ENCODE results near the gene QKI.

Gene QKI

DNA sequence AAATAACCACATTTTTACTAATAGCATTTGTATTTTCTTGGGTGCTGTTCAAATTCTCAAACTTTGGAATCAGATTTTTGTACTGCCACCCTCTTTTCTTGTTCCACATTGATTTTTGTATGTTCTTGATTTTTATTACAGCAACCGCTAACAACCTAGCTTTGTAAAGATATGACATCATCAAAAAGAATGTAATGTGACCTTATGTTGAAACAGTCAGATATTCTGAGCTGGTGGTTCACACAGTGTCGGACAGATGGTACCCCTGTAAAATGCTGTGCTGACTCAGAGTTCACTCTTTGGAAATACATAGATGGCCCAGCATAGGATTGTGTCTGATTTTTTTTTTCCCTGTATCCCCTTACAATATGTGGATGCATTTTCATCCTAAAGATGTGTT is 118.9 kb downstream of the QKI start:
- no peak for DNase-seq (ENCODE audit: low spot score)

DNA sequence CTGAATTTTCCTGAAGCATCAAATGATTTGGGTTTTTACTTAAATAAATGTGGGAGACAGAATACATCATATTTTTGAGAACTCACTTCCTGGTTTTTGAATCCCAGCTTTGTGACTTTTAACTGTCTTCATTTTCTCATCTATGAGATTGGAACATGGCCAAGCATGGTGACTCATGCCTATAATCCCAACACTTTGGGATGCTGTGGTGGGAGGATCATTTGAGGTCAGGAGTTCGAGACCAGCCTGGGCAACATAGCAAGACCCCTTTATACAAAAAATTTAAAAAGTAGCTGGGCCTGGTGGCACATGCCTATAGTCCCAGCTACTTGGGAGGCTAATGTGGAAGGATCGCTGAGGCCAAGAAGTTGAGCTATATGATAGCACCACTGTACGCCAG is 122.3 kb downstream of the QKI start:
- DNase-seq (ENCODE audit: low spot score), result no peak

DNA sequence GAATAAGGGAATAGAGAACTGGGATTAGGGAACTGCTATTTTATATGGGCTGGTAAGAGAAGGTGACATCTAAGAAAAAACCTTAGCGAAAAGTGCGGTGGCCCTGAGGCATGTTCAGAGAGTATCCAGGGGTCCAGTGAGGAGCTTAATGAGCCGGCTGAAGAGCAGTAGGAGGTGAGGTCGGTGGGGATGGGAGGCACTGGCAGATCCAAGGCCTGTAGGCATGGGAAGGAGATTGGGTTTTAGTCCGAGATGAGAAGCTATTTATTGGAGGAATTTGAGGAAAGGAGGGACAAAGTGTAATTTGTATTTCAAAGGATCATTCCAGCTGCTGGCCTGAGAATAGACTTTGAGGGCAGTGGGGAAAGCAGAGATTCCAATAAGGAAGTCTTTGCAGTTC is 123.8 kb downstream of the QKI start:
- no peak for DNase-seq (ENCODE audit: low spot score)

DNA sequence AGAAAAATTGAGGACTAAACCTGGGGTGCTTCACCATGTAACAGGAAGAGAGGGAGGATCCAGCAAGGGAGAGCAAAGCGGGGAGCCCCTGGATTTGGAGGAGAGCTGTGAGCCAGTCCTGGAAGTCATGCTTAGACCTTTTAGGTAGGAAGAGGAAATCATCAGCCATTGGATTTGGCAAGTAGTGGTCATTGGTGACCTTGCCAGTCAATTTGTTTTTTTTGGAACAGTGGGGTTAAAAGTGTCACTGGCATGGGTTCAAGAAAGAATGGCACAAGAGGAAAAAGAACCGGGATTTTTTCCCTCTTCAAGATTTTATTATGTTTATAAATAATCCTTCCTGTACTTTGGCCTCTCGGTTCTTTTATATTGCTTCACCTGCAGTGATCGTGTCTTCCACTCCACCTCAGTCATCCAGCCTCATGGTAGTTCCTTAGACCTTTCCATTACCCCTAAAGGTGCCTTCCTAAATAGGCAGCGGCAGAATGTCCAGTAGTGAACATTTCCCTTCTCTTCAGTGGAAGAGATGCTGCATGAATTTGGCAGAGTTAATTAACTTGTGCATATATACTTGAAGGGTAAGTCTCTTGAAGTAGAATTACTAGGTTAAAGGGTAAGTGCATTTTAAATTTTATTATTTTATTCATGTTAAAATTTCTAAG is 124.7 kb downstream of the QKI start:
- no peak for DNase-seq (ENCODE audit: low spot score)

DNA sequence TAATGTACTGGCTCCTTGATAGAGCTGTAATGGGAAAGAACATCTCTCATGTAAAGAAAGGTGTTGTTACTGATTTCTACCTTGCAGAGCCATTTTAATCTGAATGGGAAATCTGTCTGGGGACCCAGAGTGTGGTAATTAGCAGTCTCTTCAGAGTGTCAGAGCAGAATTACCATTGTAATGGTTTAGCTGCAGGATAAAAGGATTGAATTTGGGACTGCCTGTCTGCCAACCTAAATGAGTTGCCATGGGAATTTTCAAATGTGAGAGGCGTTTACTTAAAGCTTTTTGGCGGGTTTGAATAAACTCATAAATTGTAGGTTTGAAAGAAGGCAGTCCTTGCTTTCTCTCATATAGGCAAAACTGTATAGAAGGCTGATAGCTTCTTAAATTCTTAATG is 128.8 kb downstream of the QKI start:
- no peak for DNase-seq (ENCODE audit: low spot score)

DNA sequence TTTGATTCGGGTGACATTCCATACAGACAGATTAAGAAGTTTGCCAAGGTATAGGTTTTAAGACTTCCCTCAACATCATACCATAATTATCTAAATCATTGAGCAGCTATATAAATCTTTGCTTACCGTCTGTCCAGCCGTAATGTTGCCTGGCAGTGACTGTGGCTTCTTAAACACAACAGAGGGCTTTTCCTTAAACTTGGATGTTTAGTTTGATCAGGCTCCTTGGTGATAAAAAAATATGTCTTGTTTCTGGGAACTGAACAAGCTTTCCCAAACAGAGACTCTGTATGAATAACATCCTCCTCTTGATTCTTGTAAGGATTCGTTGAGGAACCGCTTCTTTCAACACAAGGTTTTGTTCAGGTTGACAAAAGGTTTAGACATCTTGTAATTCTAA is 130.9 kb downstream of the QKI start:
- no peak for DNase-seq (ENCODE audit: low spot score)

DNA sequence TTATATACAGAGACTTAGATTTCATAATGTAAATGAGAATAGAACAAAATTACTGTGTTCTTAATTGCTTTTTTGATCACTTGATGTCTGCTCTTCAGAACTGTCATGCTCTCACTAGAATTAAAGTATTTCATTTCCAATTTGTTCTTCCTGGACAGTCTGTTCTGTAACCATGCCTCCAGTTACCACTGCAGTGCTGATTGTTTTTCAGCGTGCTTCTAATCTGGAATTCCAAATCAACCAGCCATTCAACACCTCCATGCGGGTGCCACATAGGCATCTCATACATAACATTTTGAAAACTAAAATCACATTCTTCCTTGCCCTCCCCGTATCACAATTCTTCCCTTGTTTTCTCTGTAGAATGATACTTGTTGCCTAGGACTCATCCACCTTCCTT is 132.8 kb downstream of the QKI start:
- DNase-seq (ENCODE audit: low spot score), result no peak

DNA sequence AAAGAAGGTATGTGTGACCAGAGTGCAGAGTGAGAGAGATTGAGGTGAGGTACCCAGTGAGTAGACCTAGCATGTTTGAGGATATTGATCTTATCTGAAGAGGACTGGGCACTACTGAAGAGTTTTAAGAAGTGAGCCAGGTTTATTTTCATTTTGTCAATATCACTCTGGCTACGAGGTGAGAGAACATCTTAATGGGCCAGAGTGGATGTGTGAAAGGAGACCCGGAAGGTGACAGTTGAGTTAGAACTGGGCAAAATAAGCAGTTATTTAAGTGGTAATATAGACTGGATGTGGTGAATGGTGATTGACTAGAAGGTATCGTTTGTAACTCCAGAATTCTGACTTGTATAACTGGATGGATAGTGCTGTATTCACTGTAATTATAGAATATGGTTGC is 134.1 kb downstream of the QKI start:
- no peak for DNase-seq (ENCODE audit: low spot score)

DNA sequence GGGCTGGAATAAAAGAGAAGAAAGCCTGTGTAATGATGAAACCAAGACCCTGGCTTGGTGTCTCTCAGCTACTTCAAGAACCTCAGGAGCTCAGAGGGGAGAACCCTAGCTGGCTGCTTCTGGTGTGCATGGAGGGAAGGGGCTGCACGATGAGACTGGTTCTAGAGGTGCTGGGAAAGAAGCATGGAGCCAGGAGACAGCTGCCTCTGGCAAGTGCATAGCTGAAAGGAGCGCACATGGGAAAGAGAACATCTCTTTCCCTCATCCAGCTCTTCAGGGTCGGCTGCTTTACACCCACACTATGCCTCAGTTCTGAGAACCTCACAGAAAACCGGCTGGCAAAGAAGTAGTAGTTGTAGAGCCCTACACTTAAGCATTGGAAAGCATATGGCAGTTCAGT is 139.5 kb downstream of the QKI start:
- no peak for DNase-seq (ENCODE audit: low spot score)

DNA sequence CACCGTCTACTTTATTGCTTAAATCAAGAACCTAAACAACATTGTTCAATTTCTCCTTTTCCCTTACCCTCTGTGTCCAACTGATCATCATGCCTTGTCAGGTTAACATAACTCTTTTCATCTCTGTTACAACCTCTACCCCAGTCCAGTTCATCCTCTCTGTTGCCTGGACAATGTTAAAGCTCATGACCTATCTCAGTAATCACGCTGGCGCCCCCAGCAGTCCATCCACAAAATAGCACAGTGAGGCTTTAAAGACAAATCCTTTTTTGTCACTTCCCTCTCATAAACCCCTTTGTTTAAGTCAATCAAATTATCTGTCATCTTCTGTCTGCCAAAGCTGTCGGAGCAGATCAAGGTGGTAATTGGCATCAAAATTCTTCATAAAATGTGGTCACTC is 140.1 kb downstream of the QKI start:
- peak; percentile 53 for DNase-seq (ENCODE audit: low spot score)

DNA sequence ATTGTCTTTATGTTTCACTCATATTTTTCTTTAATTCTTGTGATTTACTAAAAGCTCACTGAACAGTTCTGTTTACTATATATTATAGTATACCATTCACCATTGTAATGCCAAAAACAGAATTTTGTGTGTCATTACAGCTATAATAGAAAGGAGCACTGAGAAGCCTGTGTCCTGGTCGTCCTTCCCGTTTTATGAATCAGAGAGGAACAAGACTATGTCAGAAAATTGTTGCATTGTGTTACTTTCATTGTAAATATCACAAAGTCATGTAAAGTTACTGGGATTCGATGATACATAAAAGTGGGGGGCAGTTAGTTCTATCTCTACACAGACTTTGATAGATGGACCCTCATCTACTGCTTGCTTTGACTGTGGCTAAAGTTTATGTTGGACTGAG is 145.1 kb downstream of the QKI start:
- no peak for DNase-seq (ENCODE audit: low spot score)

DNA sequence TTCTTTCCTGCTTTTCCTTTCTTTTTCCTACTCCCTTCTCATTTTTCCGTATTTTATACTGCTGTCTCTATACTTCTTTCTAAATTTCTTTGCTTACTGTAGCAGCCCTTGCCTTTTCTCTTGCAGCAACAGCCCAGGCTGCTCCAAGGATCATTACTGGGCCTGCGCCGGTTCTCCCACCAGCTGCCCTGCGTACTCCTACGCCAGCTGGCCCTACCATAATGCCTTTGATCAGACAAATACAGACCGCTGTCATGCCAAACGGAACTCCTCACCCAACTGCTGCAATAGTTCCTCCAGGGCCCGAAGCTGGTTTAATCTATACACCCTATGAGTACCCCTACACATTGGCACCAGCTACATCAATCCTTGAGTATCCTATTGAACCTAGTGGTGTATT is 148.8 kb downstream of the QKI start:
- DNase-seq (ENCODE audit: low spot score), result no peak

DNA sequence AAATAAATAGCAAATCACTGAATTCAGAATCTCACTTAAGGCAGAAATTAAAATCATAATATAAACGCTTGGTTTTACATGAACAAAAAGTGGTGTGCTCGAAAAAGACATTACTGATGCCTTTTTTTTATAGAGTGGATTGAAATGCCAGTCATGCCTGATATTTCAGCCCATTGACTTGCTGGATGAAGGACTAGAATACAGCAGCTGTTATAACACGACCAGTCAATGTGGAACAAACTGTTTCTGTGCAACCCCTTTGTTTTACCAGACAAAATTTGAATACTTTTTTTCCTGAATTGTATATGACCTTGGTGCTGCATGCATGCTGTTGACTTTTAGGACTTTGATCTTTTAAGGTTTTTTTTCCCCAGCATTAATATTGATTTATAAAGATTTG is 150.0 kb downstream of the QKI start:
- DNase-seq (ENCODE audit: low spot score), result no peak

DNA sequence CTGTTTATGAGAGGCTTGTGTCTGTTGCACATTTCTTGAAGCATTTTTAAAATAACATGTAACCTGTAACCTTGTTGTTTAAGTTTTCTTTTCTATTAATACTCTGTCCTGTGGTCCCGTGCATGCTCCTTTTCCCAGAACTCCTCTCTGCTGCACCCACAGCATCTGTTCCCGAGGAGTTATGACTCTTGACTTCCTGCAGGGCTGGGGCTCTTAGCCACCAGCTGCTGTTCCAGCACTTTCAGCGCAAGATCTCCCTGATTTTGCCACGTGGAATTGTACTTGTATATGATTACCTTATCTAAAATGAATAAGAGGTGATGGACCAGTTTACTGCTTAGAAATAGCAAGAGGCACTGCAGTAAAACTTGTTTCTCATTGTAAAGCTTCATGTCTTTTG is 150.6 kb downstream of the QKI start:
- DNase-seq (ENCODE audit: low spot score), result no peak

DNA sequence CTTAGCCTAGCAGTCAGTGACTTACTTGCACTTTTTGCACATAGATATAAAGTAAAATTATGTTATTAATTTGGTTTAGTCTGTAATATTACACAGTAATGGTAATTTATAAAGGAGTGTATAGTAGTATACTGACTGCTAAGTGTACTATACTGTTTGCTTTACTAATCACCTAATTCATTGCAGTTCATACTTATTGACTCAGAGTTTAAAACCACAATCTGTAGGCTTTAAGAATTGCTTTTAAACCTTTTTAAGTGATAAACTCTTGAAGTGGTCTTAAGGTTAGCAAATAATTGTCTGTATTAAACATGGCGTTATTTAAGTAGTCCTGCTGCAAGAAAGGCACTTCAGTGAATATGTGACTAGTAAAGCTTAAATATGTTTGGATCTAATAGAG is 151.5 kb downstream of the QKI start:
- no peak for DNase-seq (ENCODE audit: low spot score)

DNA sequence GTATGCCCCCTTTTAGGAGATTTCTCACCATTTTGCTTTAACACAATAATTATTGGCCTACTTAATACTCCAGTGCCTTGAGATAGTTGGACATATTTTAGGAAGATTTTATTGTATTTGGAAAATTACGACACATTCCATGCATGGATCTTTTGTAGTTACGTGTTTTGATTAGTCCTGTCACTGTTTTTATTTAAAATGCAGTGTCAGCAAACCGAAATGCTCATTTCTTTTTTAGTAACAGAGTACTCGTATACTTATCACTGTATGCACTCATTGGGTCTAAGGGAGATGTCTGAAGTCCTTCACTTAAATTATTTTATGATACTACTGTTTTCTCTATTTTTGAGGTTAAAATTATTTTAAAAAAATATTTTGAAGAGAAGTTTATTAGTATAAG is 153.8 kb downstream of the QKI start:
- no peak for DNase-seq (ENCODE audit: low spot score)

DNA sequence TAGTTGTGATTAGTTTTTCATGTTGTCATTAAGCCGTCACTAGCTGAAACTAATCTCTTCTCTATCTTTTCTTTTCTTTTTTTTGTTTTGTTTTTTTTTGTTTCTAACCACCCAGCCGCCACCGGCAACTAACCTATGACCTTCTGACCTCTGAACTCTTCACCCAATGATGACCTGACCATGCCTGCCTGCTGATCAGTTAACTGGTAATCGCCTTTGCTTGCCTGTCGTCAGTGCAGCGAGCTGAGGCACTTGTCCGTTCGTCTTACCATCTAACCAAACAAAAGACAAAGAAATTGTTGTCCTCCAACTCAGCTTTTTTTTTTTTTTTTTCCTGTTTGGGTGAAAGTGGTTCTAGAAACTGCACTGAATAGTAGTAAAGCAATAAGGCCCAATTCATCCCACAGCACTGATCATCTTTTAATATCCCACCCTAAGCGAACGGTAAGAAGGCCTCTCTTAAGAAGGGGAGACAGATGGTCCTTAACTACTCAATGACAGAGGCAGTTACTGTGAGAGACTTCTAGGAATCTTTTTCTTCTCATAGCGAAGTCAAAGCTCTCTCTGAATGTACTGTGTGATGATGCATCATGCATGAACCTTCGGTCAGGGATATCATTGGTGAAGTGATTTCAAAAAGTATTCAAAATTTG is 156.2 kb downstream of the QKI start:
- no peak for DNase-seq (ENCODE audit: low spot score)

DNA sequence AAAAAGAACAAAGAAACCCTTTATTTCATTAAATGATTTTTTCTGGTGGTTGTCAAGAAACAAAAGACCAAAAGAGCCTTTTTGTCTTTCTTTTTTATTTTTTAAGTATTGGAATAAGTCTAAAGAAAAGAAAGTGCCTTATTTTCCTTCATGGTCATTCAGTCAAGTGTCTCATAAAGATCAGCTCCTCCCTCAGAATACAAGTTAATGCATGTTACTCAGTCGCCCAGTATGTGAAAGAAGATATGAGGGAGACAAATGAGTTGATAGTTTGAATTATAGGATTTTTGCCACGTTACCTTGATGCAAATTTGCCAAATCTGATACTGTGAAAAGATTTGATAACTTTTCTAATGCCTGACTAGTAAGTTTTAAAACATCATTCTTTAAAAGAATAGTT is 157.2 kb downstream of the QKI start:
- no peak for DNase-seq (ENCODE audit: low spot score)

DNA sequence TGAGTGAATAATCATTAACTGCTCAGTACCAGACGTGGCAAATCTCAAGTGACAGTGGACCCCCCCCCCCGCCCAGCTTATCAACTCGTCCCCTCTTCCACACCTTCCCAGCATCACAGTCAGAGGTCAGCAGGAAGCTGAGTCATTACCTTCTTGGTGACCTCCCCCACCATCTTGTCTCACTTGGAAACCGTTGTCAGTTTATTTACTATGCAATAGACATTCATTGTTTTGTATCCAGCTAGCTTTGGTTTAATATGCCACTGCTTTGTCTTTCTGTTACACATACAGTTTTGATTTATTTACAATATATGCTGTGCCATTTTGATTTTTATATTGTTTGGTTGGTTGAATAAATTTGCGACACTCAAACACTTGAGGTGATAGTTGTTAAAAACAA is 158.1 kb downstream of the QKI start:
- no peak for DNase-seq (ENCODE audit: low spot score)

DNA sequence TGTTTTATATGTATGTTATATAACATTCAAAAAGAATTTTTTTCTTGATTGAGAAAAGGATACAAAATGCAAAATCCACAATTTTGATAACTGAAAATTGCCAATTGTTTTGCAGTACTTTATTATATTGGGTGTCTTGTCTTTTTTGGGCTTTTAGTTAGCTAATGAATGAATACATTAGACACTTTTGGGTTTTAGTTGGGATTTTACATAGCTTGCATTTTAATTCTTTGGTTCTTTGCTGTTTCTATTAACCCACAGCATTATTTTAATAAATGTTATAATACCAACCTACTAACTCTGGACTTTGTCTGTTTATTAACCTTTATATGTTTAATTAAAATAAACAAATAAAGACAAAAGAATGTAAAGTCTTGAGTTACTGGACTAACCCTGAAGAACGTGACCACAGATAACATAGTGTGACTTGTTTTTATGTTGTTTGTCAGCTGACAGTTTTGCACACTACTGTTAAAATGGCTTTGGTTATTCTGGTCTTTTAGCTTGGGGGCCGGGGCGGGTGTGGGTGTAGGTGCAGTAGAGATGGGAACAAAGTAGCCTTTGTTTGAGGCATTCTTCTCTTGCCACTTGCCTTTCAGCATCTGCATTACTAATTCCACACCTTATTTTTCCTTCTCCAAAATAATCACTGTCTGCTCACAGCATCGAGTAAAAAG is 159.1 kb downstream of the QKI start:
- DNase-seq (ENCODE audit: low spot score), result no peak

DNA sequence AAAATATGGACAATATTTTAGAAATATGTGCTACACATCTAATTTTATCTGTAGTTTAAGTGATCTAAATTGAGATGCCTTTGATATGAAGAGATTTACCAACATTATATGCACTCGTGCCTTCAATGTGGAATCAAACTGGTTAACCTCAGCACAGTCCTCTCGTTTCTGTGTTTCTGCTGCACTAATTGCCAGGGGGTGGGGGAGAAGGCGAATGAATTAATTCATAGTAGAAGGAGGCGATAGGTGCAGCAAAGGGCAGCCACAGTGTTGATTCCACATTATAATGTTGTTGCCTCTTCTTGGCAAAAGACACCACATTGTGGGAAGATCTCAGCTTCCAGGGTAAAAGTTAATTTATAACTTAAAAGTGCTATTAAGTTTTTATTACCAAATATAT is 161.6 kb downstream of the QKI start:
- DNase-seq (ENCODE audit: low spot score), result no peak

DNA sequence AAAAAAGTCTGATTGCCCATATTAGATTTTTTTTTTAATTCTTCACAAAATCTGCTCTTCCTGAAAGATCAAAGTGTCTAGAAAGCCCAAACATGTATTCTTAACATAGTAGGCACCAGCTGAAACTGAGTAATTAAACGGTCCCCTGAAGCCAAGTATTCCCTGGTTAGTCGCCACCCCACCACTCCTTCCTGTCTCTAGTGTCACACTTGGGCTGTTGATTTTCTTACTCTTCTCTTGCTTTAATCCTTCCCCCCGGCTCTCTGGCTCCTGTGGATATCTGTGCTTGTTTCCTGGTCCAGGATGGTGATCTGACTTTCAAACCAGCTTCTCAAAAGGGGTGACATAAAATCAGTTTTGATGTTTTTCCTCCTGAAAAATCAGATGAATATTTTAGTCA is 162.9 kb downstream of the QKI start:
- DNase-seq (ENCODE audit: low spot score), result no peak

DNA sequence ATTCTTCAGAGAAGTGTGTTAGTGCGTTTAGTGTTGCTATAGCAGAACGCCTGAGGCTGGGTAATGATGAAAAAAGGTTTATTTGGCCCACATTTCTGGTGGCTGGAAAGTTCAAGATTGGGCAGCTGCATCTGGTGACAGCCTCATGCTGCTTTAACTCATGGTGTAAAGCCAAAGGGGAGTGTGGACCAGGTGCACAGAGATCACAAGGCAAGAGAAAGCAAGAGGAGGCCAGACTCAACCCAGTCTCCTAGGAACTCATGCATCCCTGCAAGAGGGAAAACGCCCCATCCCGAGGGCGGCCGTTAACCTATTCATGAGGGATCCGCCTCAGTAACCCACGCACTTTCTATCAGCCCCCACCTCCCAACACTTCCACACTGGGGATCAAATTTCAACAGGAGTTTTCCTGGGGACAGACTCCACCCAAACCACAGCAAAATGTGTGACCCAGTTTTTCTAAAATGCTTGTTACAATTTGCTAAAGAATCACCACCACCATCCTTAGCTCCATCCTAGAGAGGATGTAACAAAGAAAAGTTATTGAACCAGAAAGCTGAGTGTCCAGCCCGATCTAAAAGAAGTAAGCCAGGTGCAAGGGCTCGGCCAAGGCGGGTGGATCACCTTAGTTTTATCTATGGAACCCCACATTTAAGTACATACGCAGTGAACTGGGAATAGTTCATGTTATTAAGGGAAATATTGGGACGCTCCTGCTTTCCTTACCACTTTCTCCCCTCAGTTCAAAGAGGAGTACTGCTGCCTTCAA is 164.8 kb downstream of the QKI start:
- DNase-seq (ENCODE audit: low spot score), result no peak

Data from CD4-positive, alpha-beta T cell treated with Interleukin-2 at 100 ng/mL for 4 hours (primary cell).